K562 (cell line): ENCODE results near the gene CPNE1. TPM values are rescaled to one million over a fixed set of nuclear protein-coding genes. Genes with fewer than 3 reads are reported as not detected.

Experiments
- ATAC-seq: fragments of 200-7000 bp; cut with Tn5 transposase; 3 replicates; pipeline ENCODE4 v1.9.1; 2020; ENCODE audit warnings: moderate library complexity
- BruUV-seq: library from RNA; stranded (reverse); fragments of 400-500 nt; replicated peaks from 2 replicates; lab custom pipeline; 2021; lab: Mats Ljungman, UMichigan
- CTCF ChIA-PET: fragments of 300-600 bp; formaldehyde crosslinking; extraction: SDS; loops from one replicate; lab custom pipeline; 2021; ENCODE audit warnings: low intra/inter-chr PET ratio; lab: Yijun Ruan, JAX
- POLR2A ChIA-PET: fragments of 300-600, 350-650 bp; sonication (Branson Sonifier 250); formaldehyde crosslinking; extraction: SDS; loops from one replicate; lab custom pipeline; 2021; ENCODE audit warnings: antibody characterized with exemption, inconsistent platforms; lab: Yijun Ruan, JAX
- DNase-seq, 4 experiments: peaks; one replicate each; pipeline versions ENCODE4 v3.0.0 to v3.0.0-alpha.2; 2011 to 2018; ENCODE audit warnings: low spot score in 3 of 4, mixed read lengths in 3 of 4; ENCODE audit errors: extremely low read depth in 1 of 4
- FAIRE-seq: peaks from 2 replicates; lab custom pipeline; 2011; peaks lifted over from hg19 to GRCh38; lab: Jason Lieb, UNC
- H2AFZ ChIP-seq: 2 replicates; pipeline ENCODE4 v1.6.0; 2011; ENCODE audit warnings: low read depth, low read length, control low read depth, inconsistent platforms
- H3K27ac ChIP-seq: fragments of 200-600 bp; 3 replicates; pipeline ENCODE4 v1.8.0; 2011; ENCODE audit warnings: low read depth, mild to moderate bottlenecking, control low read depth, inconsistent platforms, low read length, moderate library complexity, mixed read lengths; ENCODE audit errors: extremely low read depth
- H3K27me3 ChIP-seq, 2 experiments: fragments of 300-600 bp in 1 of 2; 2 replicates in 1 of 2; 3 replicates in 1 of 2; pipeline versions ENCODE4 v1.6.0 to v1.8.0; 2011; ENCODE audit warnings: inconsistent platforms in 2 of 2, low read length in 2 of 2, mild to moderate bottlenecking in 1 of 2, mixed read lengths in 1 of 2, moderate library complexity in 1 of 2; ENCODE audit not compliant: control insufficient read depth in 2 of 2, insufficient read depth in 2 of 2
- H3K36me3 ChIP-seq: fragments of 300-600 bp; 3 replicates; pipeline ENCODE4 v1.8.0; 2011; ENCODE audit warnings: mild to moderate bottlenecking, low read length, inconsistent platforms; ENCODE audit not compliant: control insufficient read depth, insufficient read depth
- H3K4me1 ChIP-seq, 2 experiments: fragments of 200-600 bp in 1 of 2; replicated peaks in 1 of 2; 2 replicates in 1 of 2; 3 replicates in 1 of 2; pipeline versions ENCODE4 v1.5.1 to v1.8.0; 2011; ENCODE audit warnings: inconsistent platforms in 2 of 2, low read length in 2 of 2, mild to moderate bottlenecking in 1 of 2, mixed read lengths in 1 of 2, moderate library complexity in 1 of 2; ENCODE audit not compliant: control insufficient read depth in 2 of 2, insufficient read depth in 2 of 2
- H3K4me2 ChIP-seq: 2 replicates; pipeline ENCODE4 v1.6.1; 2011; ENCODE audit warnings: low read length, control low read depth, inconsistent platforms, mixed read lengths; ENCODE audit not compliant: insufficient read depth
- H3K4me3 ChIP-seq: fragments of 200-600 bp; sonication (generic), shearing (Covaris generic); 2 replicates; pipeline ENCODE4 v1.5.1; 2016; ENCODE audit warnings: control low read depth, inconsistent platforms
- H3K79me2 ChIP-seq: fragments of 200-600 bp; 3 replicates; pipeline ENCODE4 v1.8.0; 2011; ENCODE audit warnings: low read length, inconsistent platforms; ENCODE audit not compliant: control insufficient read depth, insufficient read depth
- H3K9ac ChIP-seq, 2 experiments: 2 replicates each; pipeline versions ENCODE4 v1.6.0 to v1.6.1; 2011; ENCODE audit warnings: low read depth in 2 of 2, low read length in 2 of 2, control low read depth in 1 of 2, inconsistent platforms in 1 of 2, mild to moderate bottlenecking in 1 of 2, mixed read lengths in 1 of 2; ENCODE audit not compliant: insufficient read depth in 1 of 2
- H3K9me1 ChIP-seq: one replicate; pipeline ENCODE4 v1.6.0; 2011; ENCODE audit warnings: inconsistent platforms, mild to moderate bottlenecking, low read length, moderate library complexity; ENCODE audit not compliant: control insufficient read depth, insufficient read depth
- H3K9me3 ChIP-seq: replicated peaks from 2 replicates; pipeline ENCODE4 v1.5.1; 2011; ENCODE audit warnings: low read depth, low read length, inconsistent platforms; ENCODE audit not compliant: control insufficient read depth, insufficient read depth
- H4K20me1 ChIP-seq: replicated peaks from 2 replicates; pipeline ENCODE4 v1.6.1; 2011; ENCODE audit warnings: low read length, inconsistent platforms, mixed read lengths; ENCODE audit not compliant: control insufficient read depth, insufficient read depth
- ESRRA ChIP-seq: fragments of 450-650 bp; IDR thresholded peaks from 2 replicates; pipeline ENCODE4 v1.6.1; 2014; ENCODE audit warnings: low read depth, mild to moderate bottlenecking, moderate library complexity, borderline replicate concordance
- ETV1 ChIP-seq: fragments of 450-650 bp; conservative IDR thresholded peaks from 2 replicates; pipeline ENCODE4 v1.6.1; 2016; ENCODE audit warnings: missing genetic modification characterization, control low read depth, low read depth, missing compliant biosample characterization
- HSF4 ChIP-seq: fragments of 250-450 bp; sonication (Bioruptor Pico); IDR thresholded peaks from 2 replicates; pipeline ENCODE4 v2.1.2; 2022; ENCODE audit warnings: mild to moderate bottlenecking, moderate library complexity, borderline replicate concordance
- NCOA2 ChIP-seq, 2 experiments: fragments of 450-650 bp; IDR thresholded peaks; 2 replicates each; pipeline ENCODE4 v1.6.1; 2018; ENCODE audit warnings: mild to moderate bottlenecking in 2 of 2, moderate library complexity in 1 of 2; ENCODE audit not compliant: partially characterized antibody in 2 of 2
- NFIX ChIP-seq: fragments of 250-450 bp; sonication (Bioruptor Pico); IDR thresholded peaks from 2 replicates; pipeline ENCODE4 v1.4.0; 2020; ENCODE audit warnings: low read depth, mild to moderate bottlenecking, moderate library complexity
- TEAD2 ChIP-seq: fragments of 450-650 bp; IDR thresholded peaks from 2 replicates; pipeline ENCODE4 v1.6.1; 2016; ENCODE audit warnings: missing genetic modification characterization, control low read depth, missing compliant biosample characterization
- ZNF239 ChIP-seq: fragments of 250-450 bp; sonication (Bioruptor Pico); IDR thresholded peaks from 2 replicates; pipeline ENCODE4 v1.4.0; 2020; ENCODE audit warnings: mild to moderate bottlenecking
- ZNF24 ChIP-seq: fragments of 450-650 bp; IDR thresholded peaks from 2 replicates; pipeline ENCODE4 v1.6.1; 2016
- WGBS: fragments of 100-300 bp; shearing (Covaris generic); methylation state at CpG from one replicate; pipeline ENCODE4 v1.1.6; 2016; ENCODE audit warnings: low coverage, mixed read lengths; ENCODE audit not compliant: insufficient coverage; ENCODE audit errors: missing lambda C conversion rate; 5-methylcytosine and 5-hydroxymethylcytosine counted together
- in situ Hi-C: fragments of 300-500 bp; cut with MboI; formaldehyde crosslinking; loops from 4 replicates; pipeline ENCODE4 v1.15.0; 2018; ENCODE audit warnings: inconsistent platforms, mixed read lengths
- intact Hi-C: fragments of 100-400 bp; cut with micrococcal nuclease; formaldehyde crosslinking; loops from 2 replicates; pipeline ENCODE4 v1.14.2; 2022
- polyA plus RNA-seq, 8 experiments: library from polyadenylated mRNA; depleted of rRNA in 4 of 8; stranded (reverse) in 5 of 8; unstranded in 3 of 8; fragments of >200 nt; fragmentation: Nextera tagmentation in 2 of 8; fragmentation: Illumina TruSeq in 1 of 8; extraction: Ambion mirVana in 2 of 8; extraction: Trizol in 1 of 8; gene quantifications; 2 replicates each; pipeline versions ENCODE4 v1.2.1 to v1.2.3, GENCODE V29; 2011 to 2014; ENCODE audit warnings: inconsistent platforms in 1 of 8, missing spikeins in 1 of 8
- total RNA-seq, 7 experiments: library from RNA; depleted of rRNA in 6 of 7; stranded (reverse); fragments of >200 nt in 6 of 7; fragmentation: Illumina TruSeq in 2 of 7; extraction: Trizol in 2 of 7; gene quantifications; 2 replicates each; pipeline versions ENCODE4 v1.2.1 to v1.2.3, GENCODE V29; 2011 to 2021; ENCODE audit warnings: low replicate concordance in 1 of 7
- TF ChIP-seq, protein P1 (sequence below): fragments of 450-650 bp; IDR thresholded peaks from 2 replicates; pipeline ENCODE4 v1.6.1; 2016; ENCODE audit warnings: low read depth
- TF ChIP-seq, protein P2 (sequence below): fragments of 450-650 bp; formaldehyde crosslinking; IDR thresholded peaks from 2 replicates; pipeline ENCODE4 v1.4.0; 2022; ENCODE audit warnings: missing genetic modification characterization

CPNE1 gene
- total and polyA plus RNA-seq, 9 of the 15 experiments (the other 6 are each of a cell fraction or from before 2014, with no cell fraction given) = 42.1 to 102 (median 56.0) TPM

DNA sequence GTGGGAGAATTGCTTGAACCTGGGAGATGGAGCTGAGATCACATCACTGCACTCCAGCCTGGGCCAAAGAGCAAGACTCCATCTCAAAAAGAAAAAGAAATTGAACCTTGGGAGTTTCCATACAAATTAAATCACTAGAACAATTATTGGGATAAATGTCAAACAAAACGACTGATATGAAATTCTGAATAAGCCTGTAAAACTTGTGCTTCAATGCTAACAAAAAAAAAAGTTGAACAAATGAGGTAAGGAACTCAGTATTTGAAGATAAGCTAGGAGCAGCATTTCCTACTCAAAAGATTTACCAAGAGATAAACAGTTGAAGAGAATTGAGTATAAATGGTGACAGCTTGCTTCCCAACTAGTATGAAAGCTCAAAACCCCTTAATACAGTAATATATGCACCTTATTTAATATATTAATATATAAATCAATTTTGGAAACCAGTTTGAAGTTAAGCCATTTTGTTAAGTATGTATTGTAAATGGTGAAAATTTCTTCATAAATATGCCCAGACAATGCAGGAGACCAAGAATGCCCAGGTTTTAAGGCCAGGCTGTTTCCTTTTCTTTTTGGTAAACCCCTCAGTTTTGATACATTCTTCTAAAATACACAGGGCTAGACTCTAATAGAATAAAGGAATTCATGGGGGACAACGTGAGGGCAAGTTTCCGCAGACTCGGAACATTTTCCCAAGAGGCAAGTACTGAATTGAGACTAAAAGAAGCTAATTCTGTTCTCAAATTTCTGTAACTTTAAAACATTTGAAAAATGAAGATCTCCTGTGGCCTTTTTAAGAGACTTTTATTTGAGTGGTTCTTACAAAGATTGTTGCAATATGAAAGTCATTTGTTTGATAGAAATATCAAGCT is 38.4 kb upstream of the CPNE1 start:
- FAIRE-seq (no peak), DNase-seq (no peak), ATAC-seq (no peak)
- Histone ChIP-seq H3K4me1 (peaks cover 4 to 10% of the 10 kb centered on the region in 2 experiments; a peak in 4 of 5 replicates), H4K20me1 (no peaks in the 10 kb centered on the region; the same call in 1 of the 2 replicates), H3K9me1 (no peaks in the 10 kb centered on the region), H3K9me3 (no peaks in the 10 kb centered on the region), H2AFZ (no peak overlapping the region), H3K36me3 (peaks cover 75% of the 10 kb centered on the region), H3K27ac (peak overlapping the region; percentile 1; the same call in 1 of the 3 replicates), H3K4me3 (no peak overlapping the region), H3K9ac (no peak overlapping the region), H3K79me2 (peaks cover 40% of the 10 kb centered on the region), H3K27me3 (no peaks in the 10 kb centered on the region), H3K4me2 (no peak overlapping the region)
- in situ Hi-C loops (no loop called here), intact Hi-C loops (no loop called here)
- ChIA-PET CTCF (no interaction called here), POLR2A (interaction anchor here (0.6 to 12.6 kb wide), 10 partner anchors 11 to 234 kb away, joined by 3 to 102 read pairs (median 4); partner anchors contain the start of gene RBM39)
- no TSS peak for BruUV-seq
- WGBS = 71% methylated on average over 4 of the region's 4 CpGs
- TF ChIP-seq ETV1 (tag) = no peak
- TF ChIP-seq NFIX (CRISPR knock-in tag) = no peak
- TF ChIP-seq, protein P1, sequence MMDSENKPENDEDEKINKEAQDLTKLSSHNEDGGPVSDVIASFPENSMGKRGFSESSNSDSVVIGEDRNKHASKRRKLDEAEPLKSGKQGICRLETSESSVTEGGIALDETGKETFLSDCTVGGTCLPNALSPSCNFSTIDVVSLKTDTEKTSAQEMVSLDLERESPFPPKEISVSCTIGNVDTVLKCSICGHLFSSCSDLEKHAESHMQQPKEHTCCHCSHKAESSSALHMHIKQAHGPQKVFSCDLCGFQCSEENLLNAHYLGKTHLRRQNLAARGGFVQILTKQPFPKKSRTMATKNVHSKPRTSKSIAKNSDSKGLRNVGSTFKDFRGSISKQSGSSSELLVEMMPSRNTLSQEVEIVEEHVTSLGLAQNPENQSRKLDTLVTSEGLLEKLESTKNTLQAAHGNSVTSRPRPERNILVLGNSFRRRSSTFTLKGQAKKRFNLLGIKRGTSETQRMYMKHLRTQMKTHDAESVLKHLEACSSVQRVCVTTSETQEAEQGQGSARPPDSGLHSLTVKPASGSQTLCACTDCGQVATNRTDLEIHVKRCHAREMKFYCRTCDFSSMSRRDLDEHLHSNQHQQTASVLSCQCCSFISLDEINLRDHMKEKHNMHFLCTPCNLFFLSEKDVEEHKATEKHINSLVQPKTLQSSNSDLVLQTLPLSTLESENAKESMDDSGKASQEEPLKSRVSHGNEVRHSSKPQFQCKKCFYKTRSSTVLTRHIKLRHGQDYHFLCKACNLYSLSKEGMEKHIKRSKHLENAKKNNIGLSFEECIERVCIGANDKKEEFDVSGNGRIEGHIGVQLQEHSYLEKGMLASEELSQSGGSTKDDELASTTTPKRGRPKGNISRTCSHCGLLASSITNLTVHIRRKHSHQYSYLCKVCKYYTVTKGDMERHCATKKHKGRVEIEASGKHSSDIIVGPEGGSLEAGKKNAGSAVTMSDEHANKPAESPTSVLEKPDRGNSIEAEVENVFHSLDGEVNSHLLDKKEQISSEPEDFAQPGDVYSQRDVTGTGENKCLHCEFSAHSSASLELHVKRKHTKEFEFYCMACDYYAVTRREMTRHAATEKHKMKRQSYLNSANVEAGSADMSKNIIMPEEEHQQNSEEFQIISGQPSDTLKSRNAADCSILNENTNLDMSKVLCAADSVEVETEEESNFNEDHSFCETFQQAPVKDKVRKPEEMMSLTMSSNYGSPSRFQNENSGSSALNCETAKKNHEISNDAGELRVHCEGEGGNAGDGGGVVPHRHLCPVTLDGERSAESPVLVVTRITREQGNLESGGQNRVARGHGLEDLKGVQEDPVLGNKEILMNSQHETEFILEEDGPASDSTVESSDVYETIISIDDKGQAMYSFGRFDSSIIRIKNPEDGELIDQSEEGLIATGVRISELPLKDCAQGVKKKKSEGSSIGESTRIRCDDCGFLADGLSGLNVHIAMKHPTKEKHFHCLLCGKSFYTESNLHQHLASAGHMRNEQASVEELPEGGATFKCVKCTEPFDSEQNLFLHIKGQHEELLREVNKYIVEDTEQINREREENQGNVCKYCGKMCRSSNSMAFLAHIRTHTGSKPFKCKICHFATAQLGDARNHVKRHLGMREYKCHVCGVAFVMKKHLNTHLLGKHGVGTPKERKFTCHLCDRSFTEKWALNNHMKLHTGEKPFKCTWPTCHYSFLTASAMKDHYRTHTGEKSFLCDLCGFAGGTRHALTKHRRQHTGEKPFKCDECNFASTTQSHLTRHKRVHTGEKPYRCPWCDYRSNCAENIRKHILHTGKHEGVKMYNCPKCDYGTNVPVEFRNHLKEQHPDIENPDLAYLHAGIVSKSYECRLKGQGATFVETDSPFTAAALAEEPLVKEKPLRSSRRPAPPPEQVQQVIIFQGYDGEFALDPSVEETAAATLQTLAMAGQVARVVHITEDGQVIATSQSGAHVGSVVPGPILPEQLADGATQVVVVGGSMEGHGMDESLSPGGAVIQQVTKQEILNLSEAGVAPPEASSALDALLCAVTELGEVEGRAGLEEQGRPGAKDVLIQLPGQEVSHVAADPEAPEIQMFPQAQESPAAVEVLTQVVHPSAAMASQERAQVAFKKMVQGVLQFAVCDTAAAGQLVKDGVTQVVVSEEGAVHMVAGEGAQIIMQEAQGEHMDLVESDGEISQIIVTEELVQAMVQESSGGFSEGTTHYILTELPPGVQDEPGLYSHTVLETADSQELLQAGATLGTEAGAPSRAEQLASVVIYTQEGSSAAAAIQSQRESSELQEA = peak; percentile 56; the same call in 1 of the 2 replicates
- TF ChIP-seq NCOA2 (IDR thresholded peaks at IDR 0.05; ENCODE audit: partially characterized antibody in 2 of 2) = no peak
- TF ChIP-seq TEAD2 (tag) = no peak
- TF ChIP-seq ZNF24 = peak; percentile 14; the same call in 1 of the 2 replicates
- TF ChIP-seq, protein P2, sequence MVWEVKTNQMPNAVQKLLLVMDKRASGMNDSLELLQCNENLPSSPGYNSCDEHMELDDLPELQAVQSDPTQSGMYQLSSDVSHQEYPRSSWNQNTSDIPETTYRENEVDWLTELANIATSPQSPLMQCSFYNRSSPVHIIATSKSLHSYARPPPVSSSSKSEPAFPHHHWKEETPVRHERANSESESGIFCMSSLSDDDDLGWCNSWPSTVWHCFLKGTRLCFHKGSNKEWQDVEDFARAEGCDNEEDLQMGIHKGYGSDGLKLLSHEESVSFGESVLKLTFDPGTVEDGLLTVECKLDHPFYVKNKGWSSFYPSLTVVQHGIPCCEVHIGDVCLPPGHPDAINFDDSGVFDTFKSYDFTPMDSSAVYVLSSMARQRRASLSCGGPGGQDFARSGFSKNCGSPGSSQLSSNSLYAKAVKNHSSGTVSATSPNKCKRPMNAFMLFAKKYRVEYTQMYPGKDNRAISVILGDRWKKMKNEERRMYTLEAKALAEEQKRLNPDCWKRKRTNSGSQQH (CRISPR knock-in tag) = no peak
- no peak for TF ChIP-seq ZNF239 (CRISPR knock-in tag)
- TF ChIP-seq ESRRA = no peak
- TF ChIP-seq HSF4 (CRISPR knock-in tag) = no peak
